HAP-1 (cell line): ENCODE results near the gene ANKRD13D.

Experiments used
- DNase-seq, 2 experiments: peaks; one replicate each; pipeline ENCODE4 v3.0.0-alpha.2; 2016 to 2020; ENCODE audit warnings: low spot score in 2 of 2
- H3K27me3 ChIP-seq: fragments of 250-450 bp; sonication (Bioruptor Pico); 2 replicates; pipeline ENCODE4 v1.5.1; 2020; ENCODE audit warnings: low read depth, mild to moderate bottlenecking, moderate library complexity
- H3K36me3 ChIP-seq: fragments of 250-450 bp; sonication (Bioruptor Pico); replicated peaks from 2 replicates; pipeline ENCODE4 v1.5.1; 2020; ENCODE audit warnings: mild to moderate bottlenecking
- H3K4me1 ChIP-seq: fragments of 250-450 bp; sonication (Bioruptor Pico); 2 replicates; pipeline ENCODE4 v1.5.1; 2020; ENCODE audit warnings: mild to moderate bottlenecking
- H3K4me3 ChIP-seq: fragments of 250-450 bp; sonication (Bioruptor Pico); 2 replicates; pipeline ENCODE4 v1.5.1; 2020; ENCODE audit warnings: mild to moderate bottlenecking, moderate library complexity
- H3K9me3 ChIP-seq: fragments of 250-450 bp; sonication (Bioruptor Pico); 2 replicates; pipeline ENCODE4 v1.5.1; 2020; ENCODE audit warnings: mild to moderate bottlenecking, moderate library complexity
- in situ Hi-C: fragments of 300-500 bp; cut with MboI; formaldehyde crosslinking; loops from 3 replicates; pipeline ENCODE4 v1.14.3; 2020; ENCODE audit warnings: low sequenced_read_pairs, inconsistent platforms, mixed read lengths

The ANKRD13D gene

DNA sequence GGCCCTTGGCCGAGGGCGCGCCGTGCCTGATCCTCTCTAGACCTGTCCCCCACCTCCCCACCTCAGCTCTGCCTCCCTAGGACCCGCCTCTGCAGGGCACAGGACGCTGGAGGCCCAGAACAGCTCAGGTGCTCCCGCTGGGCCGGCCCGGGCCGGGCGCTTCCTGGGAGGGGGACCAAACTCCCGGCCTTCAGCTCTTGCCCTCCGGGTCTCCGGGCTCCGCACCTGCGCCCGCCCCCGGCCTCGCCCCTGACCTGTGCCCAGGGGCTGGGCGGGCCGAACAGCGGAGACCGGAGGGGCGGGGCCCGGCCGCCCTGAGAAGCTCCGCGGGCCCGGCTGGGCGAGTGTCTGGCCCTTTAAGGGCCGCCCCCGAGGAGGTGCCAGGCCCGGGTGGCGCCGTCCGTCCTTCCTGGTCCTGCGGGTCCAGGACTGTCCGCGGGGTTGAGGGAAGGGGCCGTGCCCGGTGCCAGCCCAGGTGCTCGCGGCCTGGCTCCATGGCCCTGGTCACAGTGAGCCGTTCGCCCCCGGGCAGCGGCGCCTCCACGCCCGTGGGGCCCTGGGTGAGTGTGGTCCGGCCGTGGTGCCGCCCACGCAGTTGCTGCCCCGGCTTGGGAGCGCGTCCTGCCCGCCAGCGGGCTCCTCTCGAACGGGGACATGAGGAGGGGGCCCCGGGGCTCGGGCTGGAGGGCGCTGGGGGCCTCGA is 14.2 kb downstream of the ANKRD13D start, which contains the start of gene SSH3:
Gene SSH3 (plus strand): TSS at position 399 of the 703 bp plus-strand sequence. CDS start 96 bp downstream, at position 495.
- no peaks in the 10 kb centered on the region for H3K9me3 ChIP-seq
- H3K36me3 ChIP-seq: peaks cover 15% of the 10 kb centered on the region
- H3K4me3 ChIP-seq: peak within 1 kb of the TSS; percentile 72
- peaks cover 18% of the 10 kb centered on the region for H3K4me1 ChIP-seq
- in situ Hi-C loops: no loop called here
- peak; percentile 62 to 81 for DNase-seq
- H3K27me3 ChIP-seq: no peaks in the 10 kb centered on the region

DNA sequence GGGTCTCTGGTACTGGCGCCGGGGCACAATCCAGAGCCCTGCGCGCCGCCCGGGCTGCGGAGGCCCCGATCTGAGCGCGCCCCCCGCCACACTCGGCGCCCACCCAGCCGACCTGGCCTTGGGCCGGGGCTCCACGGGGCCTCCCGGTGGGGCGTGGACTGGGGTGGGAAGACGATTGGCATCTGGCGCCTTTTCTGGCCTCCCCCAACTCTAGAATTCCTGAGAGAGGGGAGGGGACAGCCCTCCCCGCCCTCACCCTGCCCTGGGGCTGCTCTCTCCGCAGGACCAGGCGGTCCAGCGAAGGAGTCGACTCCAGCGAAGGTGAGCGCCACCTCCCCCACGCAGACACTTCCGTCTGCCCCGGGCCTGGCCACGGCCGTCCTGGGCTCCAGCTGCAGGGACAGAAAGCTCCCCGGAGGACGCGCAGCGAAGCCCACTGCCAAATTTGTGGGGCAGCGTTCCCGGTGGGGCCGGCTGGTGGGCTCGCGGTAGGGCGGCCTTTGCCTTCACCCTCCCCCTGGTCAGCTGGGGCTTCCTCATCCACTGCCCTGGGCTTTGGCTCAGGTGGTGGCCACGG is 14.8 kb downstream of the ANKRD13D start:
- in situ Hi-C loops: no loop called here

DNA sequence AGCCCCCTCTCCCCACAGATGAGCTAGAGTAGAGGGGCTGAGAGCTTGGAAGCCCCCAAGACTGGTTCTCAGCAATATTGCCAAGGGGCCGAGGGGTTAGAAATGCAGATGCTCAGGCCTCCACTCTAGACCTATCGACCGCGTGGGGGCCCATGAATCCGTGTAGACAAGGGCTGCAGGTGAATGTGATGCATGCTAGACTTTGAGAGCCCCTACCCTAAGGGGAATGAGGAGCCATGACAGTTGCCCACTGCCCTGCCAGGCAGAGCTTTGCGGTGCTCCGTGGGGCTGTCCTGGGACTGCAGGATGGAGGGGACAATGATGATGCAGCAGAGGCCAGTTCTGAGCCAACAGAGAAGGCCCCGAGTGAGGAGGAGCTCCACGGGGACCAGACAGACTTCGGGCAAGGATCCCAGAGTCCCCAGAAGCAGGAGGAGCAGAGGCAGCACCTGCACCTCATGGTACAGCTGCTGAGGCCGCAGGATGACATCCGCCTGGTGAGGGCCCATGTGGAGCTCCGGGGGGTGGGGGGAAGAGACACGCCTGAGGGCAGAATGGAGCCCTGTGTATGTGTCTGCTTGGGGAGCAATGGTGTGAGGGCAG is 15.5 kb downstream of the ANKRD13D start:
- DNase-seq: no peak
- peaks cover 17% of the 10 kb centered on the region for H3K36me3 ChIP-seq
- H3K4me3 ChIP-seq: peak overlapping the region; percentile 72
- in situ Hi-C loops: no loop called here
- peaks cover 18% of the 10 kb centered on the region for H3K4me1 ChIP-seq
- H3K27me3 ChIP-seq: no peaks in the 10 kb centered on the region
- H3K9me3 ChIP-seq: no peaks in the 10 kb centered on the region

More for the DNA sequence above, 14.8 kb downstream of the ANKRD13D start:
- no peaks in the 10 kb centered on the region for H3K9me3 ChIP-seq
- H3K36me3 ChIP-seq: peaks cover 16% of the 10 kb centered on the region
- H3K4me1 ChIP-seq: peaks cover 18% of the 10 kb centered on the region
- no peaks in the 10 kb centered on the region for H3K27me3 ChIP-seq
- H3K4me3 ChIP-seq: peak overlapping the region; percentile 72
- peak in 1 of 2 experiments; percentile 73 for DNase-seq

DNA sequence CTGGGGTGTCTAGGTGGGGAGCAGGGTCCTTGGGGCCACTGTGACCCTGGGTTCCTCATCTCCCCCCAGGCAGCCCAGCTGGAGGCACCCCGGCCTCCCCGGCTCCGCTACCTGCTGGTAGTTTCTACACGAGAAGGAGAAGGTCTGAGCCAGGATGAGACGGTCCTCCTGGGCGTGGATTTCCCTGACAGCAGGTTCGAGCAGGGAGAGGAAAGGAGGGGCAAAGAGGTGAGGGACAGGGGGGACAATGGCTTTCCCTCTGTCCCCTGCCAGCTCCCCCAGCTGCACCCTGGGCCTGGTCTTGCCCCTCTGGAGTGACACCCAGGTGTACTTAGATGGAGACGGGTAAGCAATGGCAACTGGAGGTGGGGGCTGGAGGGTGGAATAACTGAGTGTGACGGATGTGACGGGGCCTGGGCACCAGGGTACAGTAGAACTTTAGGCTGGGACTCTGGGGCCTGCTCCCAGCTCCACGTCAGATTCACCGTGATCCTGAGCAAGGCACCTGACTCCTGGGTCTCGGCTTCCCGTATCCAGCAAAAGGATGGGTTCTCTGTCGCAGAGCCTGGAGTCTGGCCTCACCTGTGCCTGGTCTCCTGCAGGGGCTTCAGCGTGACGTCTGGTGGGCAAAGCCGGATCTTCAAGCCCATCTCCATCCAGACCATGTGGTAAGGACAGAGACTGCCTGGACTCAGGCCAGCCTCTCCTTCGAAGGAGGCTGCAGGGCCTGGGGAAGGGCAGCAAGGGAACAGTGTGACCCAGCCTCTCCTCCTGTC is 17.9 kb downstream of the ANKRD13D start:
- H3K4me1 ChIP-seq: peaks cover 18% of the 10 kb centered on the region

DNA sequence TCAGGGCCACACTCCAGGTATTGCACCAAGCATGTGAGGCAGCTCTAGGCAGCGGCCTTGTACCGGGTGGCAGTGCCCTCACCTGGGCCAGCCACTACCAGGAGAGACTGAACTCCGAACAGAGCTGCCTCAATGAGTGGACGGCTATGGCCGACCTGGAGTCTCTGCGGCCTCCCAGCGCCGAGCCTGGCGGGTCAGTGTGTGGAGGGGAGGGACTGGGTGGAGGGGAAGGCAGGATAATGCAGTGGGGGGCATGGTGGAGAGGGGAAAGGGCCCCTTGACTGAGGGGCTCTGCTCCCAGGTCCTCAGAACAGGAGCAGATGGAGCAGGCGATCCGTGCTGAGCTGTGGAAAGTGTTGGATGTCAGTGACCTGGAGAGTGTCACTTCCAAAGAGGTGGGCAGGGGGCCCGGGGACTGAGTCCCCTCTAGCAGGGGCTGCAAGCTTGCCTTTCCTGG is 18.5 kb downstream of the ANKRD13D start:
- peaks cover 14% of the 10 kb centered on the region for H3K36me3 ChIP-seq
- peaks cover 13% of the 10 kb centered on the region for H3K4me1 ChIP-seq
- no peak overlapping the region for H3K4me3 ChIP-seq
- no peaks in the 10 kb centered on the region for H3K9me3 ChIP-seq
- H3K27me3 ChIP-seq: no peaks in the 10 kb centered on the region
- peak in 1 of 2 experiments; percentile 7 for DNase-seq
- in situ Hi-C loops: no loop called here

More for the DNA sequence above, 17.9 kb downstream of the ANKRD13D start:
- no peaks in the 10 kb centered on the region for H3K9me3 ChIP-seq
- DNase-seq: peak in 1 of 2 experiments; percentile 7
- H3K27me3 ChIP-seq: no peaks in the 10 kb centered on the region
- H3K4me3 ChIP-seq: no peak overlapping the region
- in situ Hi-C loops: no loop called here
- peaks cover 14% of the 10 kb centered on the region for H3K36me3 ChIP-seq

DNA sequence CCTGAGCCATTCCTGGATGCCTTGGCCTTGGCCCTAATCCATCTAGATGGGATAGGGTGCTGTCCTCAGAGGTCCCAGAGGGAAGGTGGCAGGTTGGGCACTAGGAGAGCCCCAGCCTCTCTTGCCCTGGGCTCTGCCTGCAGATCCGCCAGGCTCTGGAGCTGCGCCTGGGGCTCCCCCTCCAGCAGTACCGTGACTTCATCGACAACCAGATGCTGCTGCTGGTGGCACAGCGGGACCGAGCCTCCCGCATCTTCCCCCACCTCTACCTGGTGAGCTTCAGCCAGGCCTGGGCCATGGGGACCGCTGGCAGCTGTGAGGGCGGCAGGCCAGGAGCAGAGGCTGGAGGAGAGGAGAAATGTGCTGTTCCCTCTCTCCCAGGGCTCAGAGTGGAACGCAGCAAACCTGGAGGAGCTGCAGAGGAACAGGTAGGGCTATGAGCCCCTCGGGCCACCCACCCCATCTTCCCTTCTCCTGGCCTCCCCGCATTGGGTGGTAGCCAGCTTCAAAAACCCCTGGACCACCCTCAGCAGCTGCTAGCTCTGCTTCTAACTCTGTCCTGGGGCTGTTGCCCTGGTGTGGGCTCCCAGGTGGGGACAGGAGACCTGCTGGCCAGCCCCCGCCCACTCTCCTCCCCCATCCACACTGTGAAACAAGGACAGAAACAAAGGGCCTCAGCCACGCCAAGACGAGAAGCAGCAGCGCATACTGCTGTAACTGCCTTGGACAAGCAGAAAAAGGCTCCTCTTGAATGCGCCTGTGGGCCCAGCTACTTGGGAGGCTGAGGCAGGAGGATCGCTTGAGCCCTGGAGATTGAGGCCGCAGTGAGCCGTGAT is 19.1 kb downstream of the ANKRD13D start:
- in situ Hi-C loops: no loop called here
- Histone ChIP-seq H3K4me1 (peaks cover 9% of the 10 kb centered on the region), H3K27me3 (no peaks in the 10 kb centered on the region), H3K4me3 (no peak overlapping the region), H3K36me3 (peaks cover 14% of the 10 kb centered on the region), H3K9me3 (no peaks in the 10 kb centered on the region)
- no peak for DNase-seq

DNA sequence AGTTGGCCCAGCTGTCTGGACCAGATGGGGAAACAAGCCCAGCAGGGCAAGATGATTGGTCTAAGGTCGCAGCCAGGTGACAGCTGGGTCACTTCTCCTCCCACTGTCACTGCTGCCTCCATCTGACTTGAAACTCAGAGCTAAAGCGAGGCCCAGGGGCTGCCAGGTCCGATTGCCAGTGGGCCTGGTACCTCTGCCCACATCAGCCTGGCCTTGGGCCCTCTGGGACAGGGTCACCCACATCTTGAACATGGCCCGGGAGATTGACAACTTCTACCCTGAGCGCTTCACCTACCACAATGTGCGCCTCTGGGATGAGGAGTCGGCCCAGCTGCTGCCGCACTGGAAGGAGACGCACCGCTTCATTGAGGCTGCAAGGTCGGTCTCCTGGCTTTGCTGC is 20.1 kb downstream of the ANKRD13D start:
- Histone ChIP-seq H3K4me3 (no peak overlapping the region), H3K36me3 (peaks cover 14% of the 10 kb centered on the region), H3K4me1 (peaks cover 7% of the 10 kb centered on the region), H3K27me3 (no peaks in the 10 kb centered on the region), H3K9me3 (no peaks in the 10 kb centered on the region)
- in situ Hi-C loops: no loop called here
- no peak for DNase-seq

DNA sequence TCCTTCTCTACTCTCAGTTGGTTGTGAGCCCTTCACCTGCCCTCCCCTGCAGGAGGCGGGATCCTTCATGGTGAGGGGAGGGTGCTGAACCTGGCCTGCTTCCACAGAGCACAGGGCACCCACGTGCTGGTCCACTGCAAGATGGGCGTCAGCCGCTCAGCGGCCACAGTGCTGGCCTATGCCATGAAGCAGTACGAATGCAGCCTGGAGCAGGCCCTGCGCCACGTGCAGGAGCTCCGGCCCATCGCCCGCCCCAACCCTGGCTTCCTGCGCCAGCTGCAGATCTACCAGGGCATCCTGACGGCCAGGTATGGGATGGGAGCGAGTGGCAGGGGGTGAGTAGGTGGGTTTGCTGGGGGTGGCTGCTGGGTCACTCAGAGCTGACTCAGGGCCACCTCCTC is 20.6 kb downstream of the ANKRD13D start:
- H3K4me1 ChIP-seq: peaks cover 2% of the 10 kb centered on the region
- H3K36me3 ChIP-seq: peaks cover 14% of the 10 kb centered on the region
- H3K4me3 ChIP-seq: no peak overlapping the region
- DNase-seq: no peak
- no peaks in the 10 kb centered on the region for H3K27me3 ChIP-seq
- no peaks in the 10 kb centered on the region for H3K9me3 ChIP-seq
- in situ Hi-C loops: loop anchor here (10.0 kb wide), 1 partner anchor 225 kb away; no protein-coding TSS in a partner anchor

DNA sequence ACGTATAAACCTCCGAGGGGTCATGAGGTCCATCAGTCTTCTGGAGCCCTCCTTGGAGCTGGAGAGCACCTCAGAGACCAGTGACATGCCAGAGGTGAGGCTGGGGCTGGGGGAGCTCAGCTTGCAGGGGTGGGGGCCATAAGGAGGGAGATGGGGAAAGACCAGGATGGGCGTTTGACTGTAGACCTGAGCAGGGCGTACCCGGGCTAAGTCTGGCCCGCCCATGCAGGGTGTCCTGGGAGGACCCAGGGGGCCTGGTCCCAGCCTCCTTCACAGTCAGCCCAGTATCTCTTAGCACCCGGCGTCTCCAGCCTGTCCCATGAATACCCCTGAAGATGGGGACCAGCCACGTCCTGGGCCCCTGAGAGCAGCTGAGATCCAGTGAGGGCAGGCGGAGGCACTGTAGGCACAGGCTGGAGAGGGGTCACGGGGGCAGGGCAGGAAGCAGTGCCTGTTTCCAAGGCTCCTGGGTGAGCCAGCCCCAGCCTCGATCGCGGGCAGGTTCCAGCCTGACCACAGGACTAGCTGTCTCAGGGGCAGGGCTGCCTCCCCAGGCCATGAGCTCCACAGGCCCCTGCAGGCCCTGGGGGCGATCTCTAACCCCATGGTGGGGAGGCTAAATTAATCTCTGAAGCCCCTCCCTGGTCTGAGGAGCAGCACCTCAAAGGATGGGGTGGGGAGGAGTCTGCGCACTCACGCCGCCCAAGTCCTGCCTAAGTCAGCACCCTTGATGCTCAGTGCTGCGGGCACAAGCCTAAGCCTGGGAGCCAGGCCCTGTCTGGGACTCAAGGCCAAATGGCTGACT is 21.3 kb downstream of the ANKRD13D start:
- in situ Hi-C loops: loop anchor here (10.0 kb wide), 1 partner anchor 226 kb away; no protein-coding TSS in a partner anchor
- DNase-seq: no peak
- Histone ChIP-seq H3K4me3 (no peak overlapping the region), H3K4me1 (no peaks in the 10 kb centered on the region), H3K9me3 (no peaks in the 10 kb centered on the region), H3K27me3 (no peaks in the 10 kb centered on the region), H3K36me3 (peaks cover 14% of the 10 kb centered on the region)

DNA sequence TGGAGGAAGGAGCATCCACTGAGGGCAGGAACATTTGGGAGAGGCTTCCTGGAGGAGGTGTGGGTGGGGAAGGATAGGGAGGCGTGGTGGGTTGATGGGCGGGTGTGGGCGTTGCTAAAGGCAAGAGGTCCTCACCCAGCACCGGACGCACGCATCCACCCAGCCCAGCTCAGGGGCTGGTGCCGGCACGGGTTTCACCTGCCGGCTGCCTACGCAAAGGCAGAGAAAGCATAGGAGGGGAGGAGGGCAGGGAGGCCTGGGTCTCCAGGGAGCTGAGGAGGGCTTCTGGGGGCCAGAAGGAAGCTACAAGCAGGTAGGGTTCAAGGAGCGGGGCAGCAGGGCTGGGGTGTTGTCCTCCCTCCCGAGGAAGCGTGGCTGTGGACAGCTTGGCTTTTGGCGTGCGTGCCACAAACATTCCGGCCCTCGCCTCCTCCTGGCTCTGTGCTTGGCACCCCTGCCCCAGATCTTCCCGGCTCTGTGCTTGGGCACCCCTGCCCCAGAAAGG is 22.0 kb downstream of the ANKRD13D start:
- Histone ChIP-seq H3K36me3 (peaks cover 14% of the 10 kb centered on the region), H3K4me1 (no peaks in the 10 kb centered on the region), H3K27me3 (no peaks in the 10 kb centered on the region), H3K9me3 (no peaks in the 10 kb centered on the region), H3K4me3 (no peak overlapping the region)
- in situ Hi-C loops: loop anchor here (10.0 kb wide), 1 partner anchor 226 kb away; no protein-coding TSS in a partner anchor
- DNase-seq: no peak

DNA sequence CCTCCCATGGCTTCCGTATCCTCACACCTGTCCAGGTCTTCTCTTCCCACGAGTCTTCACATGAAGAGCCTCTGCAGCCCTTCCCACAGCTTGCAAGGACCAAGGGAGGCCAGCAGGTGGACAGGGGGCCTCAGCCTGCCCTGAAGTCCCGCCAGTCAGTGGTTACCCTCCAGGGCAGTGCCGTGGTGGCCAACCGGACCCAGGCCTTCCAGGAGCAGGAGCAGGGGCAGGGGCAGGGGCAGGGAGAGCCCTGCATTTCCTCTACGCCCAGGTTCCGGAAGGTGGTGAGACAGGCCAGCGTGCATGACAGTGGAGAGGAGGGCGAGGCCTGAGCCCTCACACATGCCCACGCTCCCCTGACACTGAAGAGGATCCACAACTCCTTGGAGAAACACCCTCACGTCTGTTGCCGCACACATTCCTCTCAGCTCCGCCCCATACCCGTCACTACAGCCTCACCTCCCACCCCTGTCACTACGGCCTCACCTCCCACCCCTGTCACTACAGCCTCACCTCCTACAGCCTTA is 22.5 kb downstream of the ANKRD13D start:
- H3K36me3 ChIP-seq: peaks cover 14% of the 10 kb centered on the region
- H3K9me3 ChIP-seq: no peaks in the 10 kb centered on the region
- H3K27me3 ChIP-seq: no peaks in the 10 kb centered on the region
- DNase-seq: no peak
- in situ Hi-C loops: loop anchor here (10.0 kb wide), 1 partner anchor 227 kb away; no protein-coding TSS in a partner anchor
- no peak overlapping the region for H3K4me3 ChIP-seq
- peaks cover 3% of the 10 kb centered on the region; the same call in 1 of the 2 replicates for H3K4me1 ChIP-seq
